GM12878 (cell line): ENCODE measurements around the gene PRKCE. TPM values are rescaled to one million over a fixed set of nuclear protein-coding genes. Genes with fewer than 3 reads are reported as not detected.

Experiments
- ATAC-seq: fragments of 200-7000 bp; cut with Tn5 transposase; 3 replicates; pipeline ENCODE4 v1.9.1; 2020; ENCODE audit warnings: mild to moderate bottlenecking, moderate library complexity
- BruUV-seq: library from RNA; stranded (reverse); fragments of 400-500 nt; replicated peaks from 2 replicates; lab custom pipeline; 2021; lab: Mats Ljungman, UMichigan
- CTCF ChIA-PET: fragments of 300-600 bp; sonication (Branson Sonifier 250); formaldehyde crosslinking; extraction: SDS; loops from one replicate; lab custom pipeline; 2021; ENCODE audit warnings: inconsistent platforms; lab: Yijun Ruan, JAX
- POLR2A ChIA-PET: fragments of 350-600 bp; formaldehyde crosslinking; extraction: SDS; loops from one replicate; lab custom pipeline; 2021; ENCODE audit warnings: inconsistent platforms; lab: Charles Lee
- RAD21 ChIA-PET: fragments of 300-600 bp; sonication (Branson Sonifier 250); formaldehyde crosslinking; loops from one replicate; lab custom pipeline; 2023; ENCODE audit warnings: antibody characterized with exemption; ENCODE audit not compliant: unreplicated experiment; lab: Charles Lee
- SMC1A ChIA-PET: fragments of 300-600 bp; sonication (Branson Sonifier 250); formaldehyde crosslinking; loops from one replicate; lab custom pipeline; 2023; ENCODE audit not compliant: unreplicated experiment, uncharacterized antibody; lab: Charles Lee
- DNase-seq: peaks from one replicate; pipeline ENCODE4 v3.0.0-alpha.2; 2011; ENCODE audit warnings: low read depth, low spot score
- FAIRE-seq: peaks from 3 replicates; lab custom pipeline; 2011; peaks lifted over from hg19 to GRCh38; lab: Jason Lieb, UNC
- H2AFZ ChIP-seq: 2 replicates; pipeline ENCODE4 v1.6.0; 2011; ENCODE audit warnings: low read depth, low read length, control low read depth; ENCODE audit not compliant: control insufficient read depth
- H3K27ac ChIP-seq: 2 replicates; pipeline ENCODE4 v1.5.1; 2011; ENCODE audit warnings: control low read depth; ENCODE audit not compliant: control insufficient read depth, insufficient read depth
- H3K27me3 ChIP-seq, 2 experiments: replicated peaks in 1 of 2; 2 replicates each; pipeline versions ENCODE4 v1.6.0 to v1.6.1; 2011; ENCODE audit warnings: low read length in 1 of 2; ENCODE audit not compliant: control insufficient read depth in 2 of 2, insufficient read depth in 2 of 2
- H3K36me3 ChIP-seq, 2 experiments: 2 replicates each; pipeline ENCODE4 v1.5.1; 2011; ENCODE audit warnings: low read length in 1 of 2; ENCODE audit not compliant: control insufficient read depth in 2 of 2, insufficient read depth in 2 of 2
- H3K4me1 ChIP-seq: 2 replicates; pipeline ENCODE4 v1.6.1; 2011; ENCODE audit warnings: mild to moderate bottlenecking, low read length, moderate library complexity, mixed read lengths; ENCODE audit not compliant: control insufficient read depth, insufficient read depth
- H3K4me2 ChIP-seq: 2 replicates; pipeline ENCODE4 v1.6.0; 2011; ENCODE audit warnings: control low read depth; ENCODE audit not compliant: control insufficient read depth, insufficient read depth
- H3K4me3 ChIP-seq: fragments of 200-600 bp; sonication (generic); 2 replicates; pipeline ENCODE4 v1.5.1; 2016
- H3K79me2 ChIP-seq: 2 replicates; pipeline ENCODE4 v1.6.0; 2011; ENCODE audit warnings: low read length; ENCODE audit not compliant: control insufficient read depth, insufficient read depth
- H3K9ac ChIP-seq: 2 replicates; pipeline ENCODE4 v1.8.0; 2011; ENCODE audit warnings: low read length, control low read depth, mixed read lengths; ENCODE audit not compliant: control insufficient read depth, insufficient read depth
- H3K9me3 ChIP-seq: replicated peaks from 3 replicates; pipeline ENCODE4 v1.5.1; 2011; ENCODE audit warnings: mild to moderate bottlenecking, low read length; ENCODE audit not compliant: control insufficient read depth, insufficient read depth
- H4K20me1 ChIP-seq: 2 replicates; pipeline ENCODE4 v1.6.0; 2011; ENCODE audit not compliant: control insufficient read depth, insufficient read depth
- DPF2 ChIP-seq: fragments of 450-650 bp; IDR thresholded peaks from 2 replicates; pipeline ENCODE4 v1.6.1; 2017; ENCODE audit warnings: mild to moderate bottlenecking
- KDM1A ChIP-seq: fragments of 200-600 bp; sonication (generic); IDR thresholded peaks from 2 replicates; pipeline ENCODE4 v1.6.1; 2016; ENCODE audit warnings: borderline replicate concordance
- MTA3 ChIP-seq: IDR thresholded peaks from 2 replicates; pipeline ENCODE4 v1.6.1; 2012; ENCODE audit warnings: low read length, inconsistent platforms, borderline replicate concordance
- MYC ChIP-seq: IDR thresholded peaks from 2 replicates; pipeline ENCODE4 v1.6.1; 2011; ENCODE audit warnings: mild to moderate bottlenecking, low read length, moderate library complexity, inconsistent platforms; ENCODE audit not compliant: insufficient read depth, insufficient replicate concordance, insufficient read length, severe bottlenecking
- PAX5 ChIP-seq: IDR thresholded peaks from 2 replicates; pipeline ENCODE4 v1.6.1; 2011; ENCODE audit warnings: low read depth, low read length, borderline replicate concordance
- POLR2AphosphoS2 ChIP-seq: IDR thresholded peaks from 2 replicates; pipeline ENCODE4 v1.6.1; 2011; ENCODE audit warnings: low read depth, mild to moderate bottlenecking, low read length, improper control_type of control experiment, moderate library complexity
- POLR2AphosphoS5 ChIP-seq: IDR thresholded peaks from 2 replicates; pipeline ENCODE4 v1.6.1; 2011; ENCODE audit warnings: mild to moderate bottlenecking, low read length, inconsistent platforms
- RBBP5 ChIP-seq: fragments of 200-600 bp; sonication (generic); conservative IDR thresholded peaks from 2 replicates; pipeline ENCODE4 v1.6.1; 2016
- RFX5 ChIP-seq: IDR thresholded peaks from 2 replicates; pipeline ENCODE4 v1.6.1; 2011; ENCODE audit warnings: low read depth, low read length, improper control_type of control experiment
- SMC3 ChIP-seq: IDR thresholded peaks from 2 replicates; pipeline ENCODE4 v1.6.1; 2011; ENCODE audit warnings: low read length, improper control_type of control experiment, borderline replicate concordance
- SREBF1 ChIP-seq: IDR thresholded peaks from 2 replicates; pipeline ENCODE4 v1.6.1; 2012; ENCODE audit warnings: mild to moderate bottlenecking, low read length
- SRF ChIP-seq, 2 experiments: IDR thresholded peaks; 2 replicates each; pipeline ENCODE4 v1.6.1; 2011; ENCODE audit warnings: low read depth in 2 of 2, low read length in 2 of 2, mild to moderate bottlenecking in 1 of 2, moderate library complexity in 1 of 2
- TCF12 ChIP-seq: IDR thresholded peaks from 2 replicates; pipeline ENCODE4 v1.6.1; 2011; ENCODE audit warnings: low read depth, mild to moderate bottlenecking, low read length
- TCF7 ChIP-seq: IDR thresholded peaks from 2 replicates; pipeline ENCODE4 v1.6.1; 2014; ENCODE audit warnings: antibody characterized with exemption, borderline replicate concordance
- WGBS: methylation state at CpG from one replicate; pipeline ENCODE4 v1.1.6; 2016; ENCODE audit warnings: low lambda C conversion rate; ENCODE audit not compliant: insufficient replicate concordance, insufficient coverage; ENCODE audit errors: missing lambda C conversion rate; 5-methylcytosine and 5-hydroxymethylcytosine counted together
- in situ Hi-C: fragments of 300-500 bp; cut with MboI; formaldehyde crosslinking; loops from 9 replicates; pipeline ENCODE4 v1.14.3; 2018; ENCODE audit warnings: mixed read lengths
- intact Hi-C: fragments of 100-400 bp; cut with micrococcal nuclease; formaldehyde crosslinking; loops from one replicate; pipeline ENCODE4 v1.14.2; 2022; ENCODE audit not compliant: unreplicated experiment
- polyA plus RNA-seq, 11 experiments: library from polyadenylated mRNA; depleted of rRNA in 4 of 11; unstranded in 6 of 11; stranded (reverse) in 5 of 11; fragments of >200 nt; fragmentation: Nextera tagmentation in 4 of 11; fragmentation: Illumina TruSeq in 1 of 11; extraction: Ambion mirVana in 4 of 11; extraction: Trizol in 1 of 11; gene quantifications; 1 replicate in 1 of 11; 2 replicates in 10 of 11; pipeline versions ENCODE4 v1.2.1 to v1.2.3, GENCODE V29; 2011 to 2016; ENCODE audit warnings: inconsistent platforms in 2 of 11, missing spikeins in 2 of 11, low read depth in 1 of 11
- total RNA-seq, 4 experiments: library from RNA; depleted of rRNA in 3 of 4; stranded (reverse); fragments of >200 nt in 3 of 4; fragmentation: Illumina TruSeq in 1 of 4; extraction: Trizol in 1 of 4; gene quantifications; 2 replicates each; pipeline versions ENCODE4 v1.2.1 to v1.2.3, GENCODE V29; 2013 to 2021
- TF ChIP-seq, protein P1 (sequence below): fragments of 450-650 bp; IDR thresholded peaks from 2 replicates; pipeline ENCODE4 v1.6.1; 2017; ENCODE audit warnings: mild to moderate bottlenecking

Gene PRKCE
- total and polyA plus RNA-seq, 10 of the 15 experiments (the other 5 are each of a cell fraction or from before 2014, with no cell fraction given), result 2.6 to 28.2 (median 11.3) TPM

DNA sequence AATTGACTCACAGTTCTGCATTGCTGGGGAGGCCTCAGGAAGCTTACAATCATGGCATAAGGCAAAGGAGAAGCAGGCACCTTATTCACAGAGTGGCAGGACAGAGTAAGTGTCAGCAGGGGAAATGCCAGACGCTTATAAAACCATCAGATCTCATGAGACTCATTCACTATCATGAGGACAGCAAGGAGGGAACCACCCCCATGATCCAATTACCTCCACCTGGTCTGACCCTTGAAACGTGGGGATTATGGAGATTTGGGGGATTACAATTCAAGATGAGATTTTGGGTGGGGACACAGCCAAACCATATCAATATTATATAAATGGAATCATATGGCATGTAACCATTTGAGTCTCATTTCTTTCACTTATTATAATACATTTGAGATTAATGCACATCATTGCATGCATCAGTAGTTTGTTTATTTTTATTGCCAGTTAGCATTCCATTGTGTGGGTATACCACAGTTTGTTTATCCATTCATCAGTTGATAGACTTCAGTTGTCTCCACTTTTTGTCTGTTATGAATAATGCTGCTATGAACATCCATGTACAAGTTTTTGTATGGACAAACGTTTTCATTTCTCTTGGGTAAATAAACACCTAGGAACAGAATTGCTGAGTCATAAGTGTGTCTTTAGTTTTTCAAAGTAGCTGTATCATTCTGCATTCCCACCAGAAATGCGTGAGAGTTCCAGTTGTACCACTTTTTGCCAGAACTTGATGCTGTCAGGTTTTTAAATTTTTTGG is 34.6 kb upstream of the PRKCE start:
- no peaks in the 10 kb centered on the region for H3K27me3 ChIP-seq
- H4K20me1 ChIP-seq, result no peaks in the 10 kb centered on the region
- ChIA-PET SMC1A (interaction anchor here (1.1 to 1.6 kb wide), 4 partner anchors 11 to 33 kb away, joined by 3 to 7 read pairs (median 4); no protein-coding TSS in a partner anchor), RAD21 (no interaction called here), CTCF (interaction anchor here (0.6 to 1.5 kb wide), 5 partner anchors 11 to 1011 kb away, joined by 3 to 5 read pairs (median 3); no protein-coding TSS in a partner anchor), POLR2A (interaction anchor here (0.7 kb wide), 1 partner anchor 8 kb away, joined by 3 read pairs; no protein-coding TSS in a partner anchor)
- WGBS, result 49% methylated on average over 4 of the region's 4 CpGs
- no peaks in the 10 kb centered on the region for H3K79me2 ChIP-seq
- H3K4me1 ChIP-seq, result no peaks in the 10 kb centered on the region
- H3K4me3 ChIP-seq, result no peak overlapping the region
- in situ Hi-C loops, result no loop called here
- TF ChIP-seq MYC (no peak), RFX5 (no peak), KDM1A (no peak), SMC3 (no peak), TCF7 (no peak), SREBF1 (no peak), DPF2 (no peak), TCF12 (no peak), POLR2AphosphoS2 (no peak), POLR2AphosphoS5 (no peak), PAX5 (no peak), MTA3 (no peak), RBBP5 (no peak), SRF (IDR thresholded peaks at IDR 0.05; ENCODE audit: low read depth in 2 of 2, low read length in 2 of 2) (no peak)
- TF ChIP-seq, protein P1, sequence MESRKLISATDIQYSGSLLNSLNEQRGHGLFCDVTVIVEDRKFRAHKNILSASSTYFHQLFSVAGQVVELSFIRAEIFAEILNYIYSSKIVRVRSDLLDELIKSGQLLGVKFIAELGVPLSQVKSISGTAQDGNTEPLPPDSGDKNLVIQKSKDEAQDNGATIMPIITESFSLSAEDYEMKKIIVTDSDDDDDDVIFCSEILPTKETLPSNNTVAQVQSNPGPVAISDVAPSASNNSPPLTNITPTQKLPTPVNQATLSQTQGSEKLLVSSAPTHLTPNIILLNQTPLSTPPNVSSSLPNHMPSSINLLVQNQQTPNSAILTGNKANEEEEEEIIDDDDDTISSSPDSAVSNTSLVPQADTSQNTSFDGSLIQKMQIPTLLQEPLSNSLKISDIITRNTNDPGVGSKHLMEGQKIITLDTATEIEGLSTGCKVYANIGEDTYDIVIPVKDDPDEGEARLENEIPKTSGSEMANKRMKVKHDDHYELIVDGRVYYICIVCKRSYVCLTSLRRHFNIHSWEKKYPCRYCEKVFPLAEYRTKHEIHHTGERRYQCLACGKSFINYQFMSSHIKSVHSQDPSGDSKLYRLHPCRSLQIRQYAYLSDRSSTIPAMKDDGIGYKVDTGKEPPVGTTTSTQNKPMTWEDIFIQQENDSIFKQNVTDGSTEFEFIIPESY, result no peak
- H3K9ac ChIP-seq, result no peak overlapping the region
- intact Hi-C loops, result no loop called here
- no peak overlapping the region for H3K4me2 ChIP-seq
- no peak overlapping the region for H2AFZ ChIP-seq
- FAIRE-seq, result no peak
- no peaks in the 10 kb centered on the region for H3K9me3 ChIP-seq
- BruUV-seq, result no TSS peak
- H3K36me3 ChIP-seq, result no peaks in the 10 kb centered on the region
- no peak for ATAC-seq
- no peak overlapping the region for H3K27ac ChIP-seq
- DNase-seq, result no peak
